H1 (cell line): ENCODE measurements around the gene CX3CL1. TPM values are rescaled to one million over a fixed set of nuclear protein-coding genes. Genes with fewer than 3 reads are reported as not detected.
"Not testable (repeated sequence)": the region's sequence is repeated elsewhere in the genome, so short reads cannot be mapped to it uniquely, and the experiment has no call there.

Experiments used
- CTCF ChIA-PET: fragments of 300-600 bp; sonication (Branson Sonifier 250); formaldehyde crosslinking; loops from one replicate; lab custom pipeline; 2021; ENCODE audit not compliant: partially characterized antibody; lab: Charles Lee
- POLR2A ChIA-PET: fragments of 300-600 bp; sonication (Branson Sonifier 250); formaldehyde crosslinking; loops from one replicate; lab custom pipeline; 2021; ENCODE audit warnings: inconsistent platforms; ENCODE audit not compliant: partially characterized antibody; lab: Charles Lee
- DNase-seq, 2 experiments: peaks; one replicate each; pipeline versions ENCODE4 v3.0.0 to v3.0.0-alpha.2; 2010 to 2022; ENCODE audit warnings: low spot score in 2 of 2, low read depth in 1 of 2, mixed read lengths in 1 of 2
- FAIRE-seq: peaks from 2 replicates; lab custom pipeline; 2011; peaks lifted over from hg19 to GRCh38; lab: Jason Lieb, UNC
- H2AFZ ChIP-seq: 2 replicates; pipeline ENCODE4 v1.8.1; 2012; ENCODE audit warnings: low read length, inconsistent platforms
- H2AK5ac ChIP-seq: 2 replicates; pipeline ENCODE4 v1.6.1; 2013; ENCODE audit warnings: low read depth, low read length
- H2BK120ac ChIP-seq: replicated peaks from 2 replicates; pipeline ENCODE3; 2013; ENCODE audit warnings: low read depth, low read length, inconsistent platforms
- H2BK12ac ChIP-seq: 2 replicates; pipeline ENCODE4 v1.6.1; 2013; ENCODE audit warnings: low read depth, low read length
- H2BK15ac ChIP-seq: 2 replicates; pipeline ENCODE4 v1.6.1; 2013; ENCODE audit warnings: low read length
- H2BK20ac ChIP-seq: 2 replicates; pipeline ENCODE4 v1.6.1; 2013; ENCODE audit warnings: low read length
- H2BK5ac ChIP-seq: 2 replicates; pipeline ENCODE4 v1.6.1; 2013; ENCODE audit warnings: low read depth, low read length
- H3K14ac ChIP-seq: 2 replicates; pipeline ENCODE4 v1.6.1; 2013; ENCODE audit warnings: inconsistent platforms; ENCODE audit not compliant: insufficient read length
- H3K18ac ChIP-seq: 2 replicates; pipeline ENCODE4 v1.6.1; 2013; ENCODE audit warnings: low read length; ENCODE audit errors: extremely low read depth
- H3K23ac ChIP-seq: 2 replicates; pipeline ENCODE4 v1.6.1; 2013; ENCODE audit warnings: inconsistent platforms; ENCODE audit not compliant: insufficient read length
- H3K23me2 ChIP-seq: 2 replicates; pipeline ENCODE4 v1.6.1; 2013; ENCODE audit warnings: low read depth, low read length
- H3K27ac ChIP-seq: 2 replicates; pipeline ENCODE4 v1.6.1; 2011; ENCODE audit warnings: low read depth, low read length, inconsistent platforms
- H3K27me3 ChIP-seq, 4 experiments: replicated peaks in 1 of 4; 1 replicate in 1 of 4; 2 replicates in 3 of 4; pipeline versions ENCODE4 v1.6.1 to v1.8.1; 2011 to 2013; ENCODE audit warnings: low read length in 3 of 4, mild to moderate bottlenecking in 3 of 4, inconsistent platforms in 2 of 4, mixed read lengths in 2 of 4, moderate library complexity in 1 of 4; ENCODE audit not compliant: control insufficient read depth in 3 of 4, insufficient read depth in 3 of 4; ENCODE audit errors: extremely low read depth in 1 of 4
- H3K36me3 ChIP-seq, 4 experiments: 2 replicates each; pipeline versions ENCODE4 v1.6.1 to v1.8.1; 2011 to 2013; ENCODE audit warnings: mild to moderate bottlenecking in 4 of 4, low read length in 3 of 4, moderate library complexity in 2 of 4, control low read depth in 1 of 4, inconsistent platforms in 1 of 4; ENCODE audit not compliant: insufficient read depth in 4 of 4, control insufficient read depth in 2 of 4
- H3K4ac ChIP-seq: replicated peaks from 2 replicates; pipeline ENCODE3; 2013; ENCODE audit warnings: low read length, low read depth, mixed read lengths, inconsistent platforms; ENCODE audit not compliant: insufficient read length
- H3K4me1 ChIP-seq, 4 experiments: replicated peaks in 1 of 4; 1 replicate in 1 of 4; 2 replicates in 3 of 4; pipeline versions ENCODE4 v1.6.1 to v1.8.1; 2011 to 2013; ENCODE audit warnings: low read length in 3 of 4, inconsistent platforms in 2 of 4, mixed read lengths in 1 of 4; ENCODE audit not compliant: insufficient read depth in 4 of 4, control insufficient read depth in 3 of 4
- H3K4me2 ChIP-seq, 2 experiments: 2 replicates each; pipeline versions ENCODE4 v1.6.1 to v1.8.1; 2011 to 2013; ENCODE audit warnings: low read depth in 2 of 2, low read length in 2 of 2, control low read depth in 1 of 2, inconsistent platforms in 1 of 2, mild to moderate bottlenecking in 1 of 2; ENCODE audit not compliant: insufficient read depth in 1 of 2
- H3K4me3 ChIP-seq, 4 experiments: fragments of 200-600, 300-600 bp in 1 of 4; sonication (generic), shearing (Covaris generic), sonication (Bioruptor Twin) in 1 of 4; 2 replicates each; pipeline versions ENCODE4 v1.5.1 to v1.8.1; 2011 to 2016; ENCODE audit warnings: low read length in 4 of 4, low read depth in 3 of 4, control low read depth in 2 of 4, inconsistent platforms in 2 of 4, mild to moderate bottlenecking in 2 of 4, mixed read lengths in 1 of 4, moderate library complexity in 1 of 4; ENCODE audit not compliant: insufficient read depth in 2 of 4; ENCODE audit errors: extremely low read depth in 1 of 4
- H3K56ac ChIP-seq: replicated peaks from 2 replicates; pipeline ENCODE3; 2013; ENCODE audit warnings: low read depth, mild to moderate bottlenecking, mixed read lengths, low read length, inconsistent platforms; ENCODE audit not compliant: insufficient read length
- H3K79me1 ChIP-seq: 2 replicates; pipeline ENCODE4 v1.6.1; 2013; ENCODE audit warnings: low read depth, low read length, control low read depth
- H3K79me2 ChIP-seq, 2 experiments: 2 replicates each; pipeline versions ENCODE4 v1.6.1 to v1.8.1; 2012 to 2013; ENCODE audit warnings: low read length in 2 of 2, mild to moderate bottlenecking in 2 of 2, inconsistent platforms in 1 of 2; ENCODE audit not compliant: insufficient read depth in 2 of 2, control insufficient read depth in 1 of 2
- H3K9ac ChIP-seq, 4 experiments: replicated peaks in 1 of 4; 1 replicate in 1 of 4; 2 replicates in 3 of 4; pipeline versions ENCODE4 v1.6.1 to v1.8.1; 2011 to 2013; ENCODE audit warnings: low read depth in 3 of 4, low read length in 3 of 4, control low read depth in 2 of 4, mild to moderate bottlenecking in 2 of 4, moderate library complexity in 2 of 4, inconsistent platforms in 1 of 4; ENCODE audit errors: extremely low read depth in 1 of 4
- H3K9me3 ChIP-seq, 2 experiments: 2 replicates each; pipeline versions ENCODE4 v1.6.1 to v1.8.1; 2012 to 2013; ENCODE audit warnings: mild to moderate bottlenecking in 2 of 2, moderate library complexity in 2 of 2, control low read depth in 1 of 2, inconsistent platforms in 1 of 2, low read depth in 1 of 2, low read length in 1 of 2, mixed read lengths in 1 of 2; ENCODE audit not compliant: insufficient read depth in 2 of 2
- H4K20me1 ChIP-seq, 2 experiments: replicated peaks in 1 of 2; 2 replicates each; pipeline versions ENCODE3 to v1.8.1; 2011 to 2013; ENCODE audit warnings: inconsistent platforms in 2 of 2, low read length in 2 of 2, mild to moderate bottlenecking in 1 of 2; ENCODE audit not compliant: insufficient read depth in 2 of 2, control insufficient read depth in 1 of 2
- H4K5ac ChIP-seq: 2 replicates; pipeline ENCODE4 v1.6.1; 2013; ENCODE audit warnings: low read length, low read depth, mixed read lengths, inconsistent platforms; ENCODE audit not compliant: insufficient read length
- H4K8ac ChIP-seq: 2 replicates; pipeline ENCODE4 v1.8.0; 2013; ENCODE audit warnings: mild to moderate bottlenecking, moderate library complexity, low read length, inconsistent platforms; ENCODE audit not compliant: insufficient read depth; ENCODE audit errors: extremely low read depth
- H4K91ac ChIP-seq: replicated peaks from 2 replicates; pipeline ENCODE3; 2013; ENCODE audit warnings: low read length, mixed read lengths, inconsistent platforms; ENCODE audit not compliant: insufficient read length
- WGBS, 2 experiments: shearing (Covaris generic) in 1 of 2; methylation state at CpG; one replicate each; pipeline versions ENCODE4 v1.1.6 to v1.1.7; 2013 to 2015; ENCODE audit warnings: low lambda C conversion rate in 2 of 2, mixed read lengths in 2 of 2, inconsistent platforms in 1 of 2, low coverage in 1 of 2, missing lambda C conversion rate in 1 of 2; ENCODE audit not compliant: insufficient replicate concordance in 2 of 2, insufficient coverage in 1 of 2, insufficient read length in 1 of 2; ENCODE audit errors: extremely low coverage in 1 of 2, missing lambda C conversion rate in 1 of 2; 5-methylcytosine and 5-hydroxymethylcytosine counted together
- polyA plus RNA-seq, 7 experiments: library from polyadenylated mRNA; depleted of rRNA in 3 of 7; stranded (reverse) in 5 of 7; unstranded in 2 of 7; fragments of >200 nt in 5 of 7; fragments of 200-250 nt in 2 of 7; gene quantifications; 1 replicate in 5 of 7; 2 replicates in 1 of 7; 4 replicates in 1 of 7; pipeline versions ENCODE4 v1.2.1 to v1.2.3, GENCODE V29; 2011 to 2013; ENCODE audit warnings: missing spikeins in 2 of 7, mixed read lengths in 2 of 7
- total RNA-seq: library from RNA; stranded (reverse); fragmentation: NEBNext Ultra II Directional; extraction: Animal tissue kit (Norgen Biotek cat#: 25700); gene quantifications from 2 replicates; pipeline ENCODE4 v1.2.1, GENCODE V29; 2021

The CX3CL1 gene
- total and polyA plus RNA-seq, 2 of the 8 experiments (the other 6 are each of a cell fraction or from before 2014, with no cell fraction given), result 1.4 to 3.0 TPM

- H2BK120ac ChIP-seq, POLR2A ChIA-PET, H3K4ac ChIP-seq, FAIRE-seq, H4K20me1 ChIP-seq, H2BK20ac ChIP-seq, H3K9ac ChIP-seq, H3K56ac ChIP-seq, H2AFZ ChIP-seq, H2BK5ac ChIP-seq, H3K27me3 ChIP-seq, H2AK5ac ChIP-seq, H3K23ac ChIP-seq, H3K9me3 ChIP-seq, H3K4me3 ChIP-seq, H3K79me1 ChIP-seq, H3K36me3 ChIP-seq, H4K91ac ChIP-seq, DNase-seq, H3K23me2 ChIP-seq, H4K5ac ChIP-seq, H2BK12ac ChIP-seq, H3K79me2 ChIP-seq, H3K4me2 ChIP-seq, H3K4me1 ChIP-seq, H3K18ac ChIP-seq, H2BK15ac ChIP-seq, H3K27ac ChIP-seq, H4K8ac ChIP-seq, H3K14ac ChIP-seq: not testable (repeated sequence)
- 87% methylated on average over 8 of the region's 9 CpGs; no CpG with 5 or more reads in 1 of the 2 experiments for WGBS, 2 experiments
- CTCF ChIA-PET, result interaction anchor here (0.7 to 1.6 kb wide), 3 partner anchors 9 to 190 kb away, joined by 4 to 5 read pairs (median 4); no protein-coding TSS in a partner anchor
Observed at GRCh38 chr16:57342606-57343005, 29.7 kb upstream of the CX3CL1 start.
